ENCODE results near the gene PML.
"Not testable (repeated sequence)": the region's sequence is repeated elsewhere in the genome, so short reads cannot be mapped to it uniquely, and the experiment has no call there.

DNA sequence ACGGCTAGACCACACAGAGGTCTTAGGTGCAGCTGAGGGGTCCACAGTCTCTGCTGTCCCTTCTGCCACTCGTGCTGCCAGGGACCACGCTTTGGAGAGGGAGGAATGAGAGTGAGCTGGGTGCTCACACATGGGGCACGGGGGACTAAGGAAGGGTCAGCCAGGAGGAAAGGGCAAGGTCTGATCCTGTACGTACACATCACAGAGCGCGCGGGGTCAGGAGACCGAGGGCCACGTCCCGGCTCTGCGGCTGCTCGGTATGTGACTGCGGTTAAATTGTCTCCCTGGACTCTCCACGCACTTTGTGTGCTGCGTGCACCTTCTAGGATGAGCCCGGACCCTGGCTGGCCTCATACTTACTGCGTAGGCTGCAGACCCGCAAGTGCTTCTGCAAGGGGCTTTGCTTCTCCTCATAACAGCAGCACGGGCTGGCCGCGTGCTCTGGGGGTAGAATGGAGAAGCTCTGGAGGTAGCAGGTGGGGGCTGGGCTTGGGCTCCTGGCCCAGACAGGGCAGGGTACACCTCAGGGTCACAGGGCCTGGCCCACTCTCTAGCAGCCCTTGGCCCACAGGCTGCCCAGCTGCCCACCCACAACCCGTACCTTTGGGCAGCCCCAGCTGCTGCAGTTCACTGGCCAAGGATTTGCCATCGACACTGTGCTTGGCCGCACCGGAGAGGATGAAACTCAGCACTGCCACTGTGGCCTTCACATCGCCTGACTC is 102.4 kb downstream of the PML start:
- TF ChIP-seq, protein P1, sequence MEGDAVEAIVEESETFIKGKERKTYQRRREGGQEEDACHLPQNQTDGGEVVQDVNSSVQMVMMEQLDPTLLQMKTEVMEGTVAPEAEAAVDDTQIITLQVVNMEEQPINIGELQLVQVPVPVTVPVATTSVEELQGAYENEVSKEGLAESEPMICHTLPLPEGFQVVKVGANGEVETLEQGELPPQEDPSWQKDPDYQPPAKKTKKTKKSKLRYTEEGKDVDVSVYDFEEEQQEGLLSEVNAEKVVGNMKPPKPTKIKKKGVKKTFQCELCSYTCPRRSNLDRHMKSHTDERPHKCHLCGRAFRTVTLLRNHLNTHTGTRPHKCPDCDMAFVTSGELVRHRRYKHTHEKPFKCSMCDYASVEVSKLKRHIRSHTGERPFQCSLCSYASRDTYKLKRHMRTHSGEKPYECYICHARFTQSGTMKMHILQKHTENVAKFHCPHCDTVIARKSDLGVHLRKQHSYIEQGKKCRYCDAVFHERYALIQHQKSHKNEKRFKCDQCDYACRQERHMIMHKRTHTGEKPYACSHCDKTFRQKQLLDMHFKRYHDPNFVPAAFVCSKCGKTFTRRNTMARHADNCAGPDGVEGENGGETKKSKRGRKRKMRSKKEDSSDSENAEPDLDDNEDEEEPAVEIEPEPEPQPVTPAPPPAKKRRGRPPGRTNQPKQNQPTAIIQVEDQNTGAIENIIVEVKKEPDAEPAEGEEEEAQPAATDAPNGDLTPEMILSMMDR (IDR thresholded peaks at IDR 0.05): not testable (repeated sequence)
- TF ChIP-seq POLR2AphosphoS5 (IDR thresholded peaks at IDR 0.05): not testable (repeated sequence)
